Activated naive CD8-positive, alpha-beta T cell treated with anti-CD3 and anti-CD28 coated beads, Interleukin-2, amount 10 ng/mL, durations not matched to agents 7 days and 5 days (primary cell): Measurements from ENCODE around the gene C1QL2. TPM values are rescaled to one million over a fixed set of nuclear protein-coding genes. Genes with fewer than 3 reads are reported as not detected.

ENCODE experiments used
- ATAC-seq: fragments of 150-1000 bp; cut with Tn5 transposase; one replicate; pipeline ENCODE4 v1.10.0; 2021; ENCODE audit warnings: low read depth, moderate library complexity
- POLR2A ChIA-PET: fragments of 350-600 bp; sonication (Branson Sonifier 250); formaldehyde crosslinking; loops from one replicate; lab custom pipeline; 2021; ENCODE audit warnings: antibody characterized with exemption; lab: Charles Lee
- DNase-seq: peaks from one replicate; pipeline ENCODE4 v3.0.0; 2021
- H3K27ac Mint-ChIP-seq: one replicate; pipeline ENCODE4 v1.8.0; 2022; ENCODE audit warnings: mild to moderate bottlenecking, mixed read lengths
- H3K27me3 Mint-ChIP-seq: one replicate; pipeline ENCODE4 v1.8.0; 2022; ENCODE audit warnings: mild to moderate bottlenecking, moderate library complexity, mixed read lengths
- H3K36me3 Mint-ChIP-seq: one replicate; pipeline ENCODE4 v1.8.0; 2021; ENCODE audit warnings: mild to moderate bottlenecking, mixed read lengths
- H3K4me1 Mint-ChIP-seq: one replicate; pipeline ENCODE4 v1.8.0; 2021; ENCODE audit warnings: mixed read lengths
- H3K4me3 Mint-ChIP-seq: one replicate; pipeline ENCODE4 v1.8.0; 2022; ENCODE audit warnings: mild to moderate bottlenecking, moderate library complexity, mixed read lengths
- H3K9me3 Mint-ChIP-seq: one replicate; pipeline ENCODE4 v1.8.0; 2021; ENCODE audit warnings: mixed read lengths
- total RNA-seq, 2 experiments: library from RNA; stranded (reverse); gene quantifications; one replicate each; pipeline ENCODE4 v1.2.3, GENCODE V29; 2021

C1QL2 gene
- total RNA-seq = not detected

DNA sequence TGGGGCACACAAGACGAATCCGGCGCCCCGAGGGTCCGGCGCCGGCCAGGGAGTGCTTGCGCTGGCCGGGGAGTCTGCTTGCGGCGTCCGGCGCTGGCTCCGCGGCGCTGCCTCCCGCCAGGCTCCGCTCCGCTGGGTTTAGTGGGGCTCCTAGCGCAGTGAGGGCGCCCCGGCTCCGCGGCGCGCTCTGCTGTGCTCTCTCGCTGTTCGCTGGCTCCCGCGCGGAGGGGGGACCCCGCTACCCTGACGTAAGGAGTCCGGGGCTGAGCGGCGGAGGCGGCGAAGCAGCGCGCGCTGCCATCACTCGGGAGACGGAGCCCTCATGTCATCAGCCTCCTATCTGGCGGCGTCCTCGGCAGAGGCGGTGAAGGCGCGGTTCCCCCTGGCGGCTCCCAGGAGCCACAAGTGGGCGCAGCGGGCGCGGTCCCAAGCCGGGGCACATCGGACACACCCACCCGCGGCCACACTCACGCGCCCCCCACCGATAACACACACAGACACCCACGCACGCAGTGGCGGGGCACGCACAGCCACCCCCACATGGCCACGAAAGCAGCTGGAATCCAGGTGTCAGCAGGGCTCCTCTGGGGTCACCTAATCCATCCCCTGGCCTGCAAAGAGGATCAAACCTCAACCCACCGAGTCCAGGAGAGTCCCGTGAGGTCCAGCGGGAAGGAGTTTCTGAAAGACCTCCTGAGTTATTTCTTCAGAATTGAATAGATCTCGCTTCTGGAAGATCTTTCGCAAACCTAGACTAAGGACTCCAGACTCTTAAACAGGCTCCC lies at the start of gene C1QL2:
C1QL2 (minus strand) TSS at position 189 of the 785 bp plus-strand sequence. CDS start 482 bp downstream, outside the sequence.
- H3K27ac Mint-ChIP-seq = no peak within 1 kb of the TSS
- H3K4me3 Mint-ChIP-seq = no peak within 1 kb of the TSS
- POLR2A ChIA-PET = no interaction called here
- no peaks in the 10 kb centered on the region for H3K36me3 Mint-ChIP-seq
- H3K9me3 Mint-ChIP-seq = no peaks in the 10 kb centered on the region
- DNase-seq (no peak), ATAC-seq (no peak)
- H3K4me1 Mint-ChIP-seq = peaks cover 1% of the 10 kb centered on the region
- H3K27me3 Mint-ChIP-seq = peaks cover 60% of the 10 kb centered on the region

DNA sequence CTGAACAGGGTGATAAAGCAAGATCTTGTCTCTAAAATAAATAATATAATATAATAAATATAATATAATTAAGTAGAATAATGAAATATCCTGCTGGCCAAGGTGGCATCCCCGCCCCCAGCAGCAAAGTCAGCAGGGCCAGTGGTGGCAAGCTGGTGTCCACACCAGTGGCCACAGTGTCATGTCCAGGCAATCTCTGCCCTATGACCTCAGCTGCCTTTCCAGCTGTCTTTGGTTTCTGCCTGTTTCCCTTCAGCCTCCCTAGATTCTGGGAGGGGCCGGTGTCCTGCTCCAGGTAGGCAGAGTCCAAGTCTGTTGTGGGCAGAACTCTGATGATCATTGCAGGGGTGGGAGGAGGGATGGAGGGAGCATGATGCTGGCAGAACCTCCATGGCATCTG lies 48.9 kb upstream of the C1QL2 start:
- Mint-ChIP-seq H3K4me1 (peaks cover 2% of the 10 kb centered on the region), H3K4me3 (no peak overlapping the region), H3K36me3 (no peaks in the 10 kb centered on the region), H3K27me3 (no peaks in the 10 kb centered on the region), H3K9me3 (no peaks in the 10 kb centered on the region), H3K27ac (no peak overlapping the region)
- ATAC-seq (no peak), DNase-seq (no peak)
- POLR2A ChIA-PET = no interaction called here

DNA sequence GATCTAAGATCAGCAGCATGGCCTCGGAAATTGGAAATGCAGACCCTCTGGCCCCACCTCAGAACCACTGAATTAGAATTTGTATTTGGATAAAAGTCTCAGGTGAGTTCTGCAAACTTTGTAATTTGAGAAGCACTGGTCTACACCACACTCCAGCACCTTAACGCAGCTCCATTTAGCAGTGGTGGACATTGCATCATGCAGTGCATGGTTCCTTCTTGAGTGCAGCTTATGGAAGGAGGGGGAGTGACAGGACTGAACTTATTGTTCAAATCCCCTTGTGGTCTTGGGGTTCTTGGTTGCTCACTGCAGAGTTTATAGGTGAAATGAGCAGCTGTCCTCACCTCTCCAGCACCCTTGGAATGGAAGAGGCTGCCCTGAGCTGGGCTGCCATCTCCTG lies 47.6 kb upstream of the C1QL2 start:
- Mint-ChIP-seq H3K27me3 (no peaks in the 10 kb centered on the region), H3K4me1 (peaks cover 2% of the 10 kb centered on the region), H3K9me3 (no peaks in the 10 kb centered on the region), H3K4me3 (no peak overlapping the region), H3K27ac (no peak overlapping the region), H3K36me3 (no peaks in the 10 kb centered on the region)
- POLR2A ChIA-PET = no interaction called here
- DNase-seq (no peak), ATAC-seq (no peak)

GRCh38 chr2:119205001-119205706 lies 46.6 kb upstream of the C1QL2 start:
- DNase-seq (no peak), ATAC-seq (no peak)
- Mint-ChIP-seq H3K36me3 (no peaks in the 10 kb centered on the region), H3K4me3 (no peak overlapping the region), H3K27ac (no peak overlapping the region), H3K4me1 (peaks cover 2% of the 10 kb centered on the region), H3K27me3 (no peaks in the 10 kb centered on the region), H3K9me3 (no peaks in the 10 kb centered on the region)
- POLR2A ChIA-PET = no interaction called here

DNA sequence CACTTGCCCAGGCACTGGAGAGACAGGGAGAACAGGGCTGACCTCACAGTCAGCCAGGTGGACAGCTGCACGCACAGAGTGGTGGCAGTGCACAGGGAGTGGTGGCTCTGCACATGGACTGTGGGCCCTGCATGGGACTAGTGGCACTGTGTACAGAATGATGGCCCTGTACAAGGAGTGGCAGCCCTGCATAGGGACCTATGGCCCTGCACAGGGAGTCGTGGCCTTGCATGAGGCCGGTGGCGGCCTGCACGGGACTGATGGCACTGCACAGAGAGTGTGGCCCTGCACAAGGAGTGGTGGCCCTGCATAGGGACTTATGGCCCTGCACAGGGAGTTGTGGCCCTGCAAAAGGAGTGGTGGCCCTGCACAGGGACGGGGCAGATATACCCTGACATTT lies 46.0 kb upstream of the C1QL2 start:
- POLR2A ChIA-PET = no interaction called here
- Mint-ChIP-seq H3K4me3 (no peak overlapping the region), H3K36me3 (no peaks in the 10 kb centered on the region), H3K27me3 (no peaks in the 10 kb centered on the region), H3K27ac (no peak overlapping the region), H3K4me1 (peaks cover 2% of the 10 kb centered on the region), H3K9me3 (no peaks in the 10 kb centered on the region)
- ATAC-seq (no peak), DNase-seq (no peak)

- H3K27me3 Mint-ChIP-seq = peaks cover 4% of the 10 kb centered on the region
- no peak overlapping the region for H3K4me3 Mint-ChIP-seq
- H3K27ac Mint-ChIP-seq = no peak overlapping the region
- H3K4me1 Mint-ChIP-seq = peaks cover 2% of the 10 kb centered on the region
- ATAC-seq (no peak), DNase-seq (no peak)
- H3K9me3 Mint-ChIP-seq = no peaks in the 10 kb centered on the region
- POLR2A ChIA-PET = no interaction called here
- no peaks in the 10 kb centered on the region for H3K36me3 Mint-ChIP-seq
Observed at GRCh38 chr2:119202610-119203310, 44.2 kb upstream of the C1QL2 start.

DNA sequence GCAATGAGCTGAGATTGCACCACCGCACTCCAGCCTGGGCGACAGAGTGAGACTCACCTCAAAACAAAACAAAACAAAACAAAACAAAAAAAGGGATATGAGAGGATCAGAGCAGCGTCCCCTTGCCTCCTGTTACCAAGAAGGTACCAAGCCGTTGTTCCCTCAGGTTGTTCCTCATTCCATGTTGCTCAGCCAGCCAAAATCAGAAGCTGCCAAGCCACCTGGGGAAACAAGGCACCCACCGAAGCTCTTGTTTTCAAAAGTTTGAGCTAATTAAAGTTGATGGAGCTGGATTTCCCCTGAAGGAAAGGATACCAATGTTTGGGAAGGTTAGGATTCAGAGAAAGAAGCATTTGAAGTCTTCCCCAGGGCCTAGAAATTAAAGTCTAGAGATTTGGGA lies 43.3 kb upstream of the C1QL2 start:
- no peak for DNase-seq
- Mint-ChIP-seq H3K27me3 (peaks cover 4% of the 10 kb centered on the region), H3K9me3 (no peaks in the 10 kb centered on the region), H3K4me1 (peaks cover 2% of the 10 kb centered on the region), H3K27ac (no peak overlapping the region), H3K4me3 (no peak overlapping the region), H3K36me3 (no peaks in the 10 kb centered on the region)
- POLR2A ChIA-PET = no interaction called here
- no peak for ATAC-seq

GRCh38 chr2:119198240-119198840 lies 39.8 kb upstream of the C1QL2 start:
- DNase-seq (no peak), ATAC-seq (no peak)
- POLR2A ChIA-PET = no interaction called here
- no peak overlapping the region for H3K27ac Mint-ChIP-seq
- no peak overlapping the region for H3K4me3 Mint-ChIP-seq
- H3K9me3 Mint-ChIP-seq = no peaks in the 10 kb centered on the region
- H3K36me3 Mint-ChIP-seq = no peaks in the 10 kb centered on the region
- H3K4me1 Mint-ChIP-seq = peaks cover 2% of the 10 kb centered on the region
- peaks cover 16% of the 10 kb centered on the region for H3K27me3 Mint-ChIP-seq

- POLR2A ChIA-PET = no interaction called here
- Mint-ChIP-seq H3K9me3 (no peaks in the 10 kb centered on the region), H3K27me3 (peaks cover 17% of the 10 kb centered on the region), H3K36me3 (no peaks in the 10 kb centered on the region), H3K4me3 (no peak overlapping the region), H3K4me1 (peaks cover under 1% of the 10 kb centered on the region), H3K27ac (no peak overlapping the region)
- ATAC-seq (no peak), DNase-seq (no peak)
Observed at GRCh38 chr2:119197529-119198239, 39.1 kb upstream of the C1QL2 start.

DNA sequence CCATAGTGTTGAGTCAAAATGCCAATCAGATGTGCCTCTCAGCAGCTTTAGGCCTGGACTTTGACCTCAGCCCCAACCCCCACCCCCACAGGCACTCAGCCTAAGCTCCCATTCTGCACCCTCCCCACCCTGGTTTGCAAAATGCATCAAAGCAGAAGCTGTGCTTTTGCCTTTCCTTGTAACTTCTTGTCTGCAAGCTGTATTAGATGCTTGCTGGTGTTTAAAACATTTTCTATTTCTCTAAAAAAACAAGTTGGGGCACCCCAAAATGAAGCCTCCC lies 38.5 kb upstream of the C1QL2 start:
- Mint-ChIP-seq H3K4me1 (no peaks in the 10 kb centered on the region), H3K27ac (no peak overlapping the region), H3K27me3 (peaks cover 17% of the 10 kb centered on the region), H3K36me3 (no peaks in the 10 kb centered on the region), H3K4me3 (no peak overlapping the region), H3K9me3 (no peaks in the 10 kb centered on the region)
- ATAC-seq (no peak), DNase-seq (no peak)
- POLR2A ChIA-PET = no interaction called here

DNA sequence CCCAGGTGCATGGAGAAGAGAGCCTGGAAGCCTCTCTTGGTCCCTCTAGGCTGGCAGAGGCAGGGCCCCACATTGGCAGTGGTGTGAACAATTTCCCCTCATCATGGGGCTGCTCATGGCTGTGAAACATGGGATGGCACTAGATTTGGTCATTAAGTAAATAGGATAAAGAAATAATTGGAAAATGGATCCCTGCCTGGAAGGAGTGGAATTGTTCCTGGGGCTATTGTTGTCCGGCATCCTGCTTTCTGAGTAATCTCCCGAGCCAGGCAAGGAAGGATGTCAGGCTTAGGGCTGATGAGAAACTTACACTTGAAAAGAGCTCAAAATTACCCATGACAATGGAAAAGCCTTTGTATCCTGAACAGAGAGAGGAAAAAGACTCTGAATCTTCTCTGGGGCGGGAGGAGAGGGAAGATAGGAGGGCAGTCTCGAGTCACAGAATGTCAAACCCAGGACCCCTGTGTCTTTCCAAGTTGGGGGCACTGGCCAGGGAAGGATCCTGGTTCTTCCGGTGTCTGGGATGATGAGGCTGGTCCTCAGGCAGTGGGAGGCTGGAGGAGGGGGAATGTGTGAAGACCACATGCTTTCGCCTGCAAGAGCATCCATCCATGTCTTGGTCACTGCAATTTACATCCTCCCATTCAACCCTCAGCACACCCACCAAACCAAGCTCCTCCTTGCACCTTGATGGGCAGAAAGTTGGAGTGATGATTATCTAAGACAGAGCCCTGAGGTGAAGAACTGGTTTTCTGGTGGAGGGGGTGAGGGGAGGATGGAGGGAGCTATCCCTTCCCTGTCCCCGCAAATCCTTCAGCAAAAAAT lies 38.0 kb upstream of the C1QL2 start:
- POLR2A ChIA-PET = no interaction called here

DNA sequence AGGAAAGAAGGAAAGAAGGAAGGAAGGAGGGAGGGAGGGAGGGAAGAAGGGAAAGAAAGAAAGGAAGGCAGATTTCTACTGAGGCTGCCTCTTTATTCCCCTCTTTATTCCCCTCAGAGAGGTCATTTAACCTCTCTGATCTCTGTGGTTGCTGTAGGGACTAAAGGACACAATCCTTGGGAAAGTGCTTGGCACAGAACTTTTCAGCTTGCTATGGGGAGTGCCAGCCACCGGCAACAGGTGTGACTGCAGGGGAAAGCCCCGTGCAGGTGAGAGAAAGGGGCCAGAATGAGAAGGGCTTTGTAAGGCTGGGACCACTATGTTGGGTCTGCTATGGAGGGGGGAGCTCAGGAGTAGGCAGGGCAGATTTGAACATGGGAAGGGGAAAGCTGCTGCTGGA lies 37.3 kb upstream of the C1QL2 start:
- POLR2A ChIA-PET = no interaction called here
- Mint-ChIP-seq H3K9me3 (no peaks in the 10 kb centered on the region), H3K27me3 (peaks cover 17% of the 10 kb centered on the region)

More for the DNA sequence above, 38.0 kb upstream of the C1QL2 start:
- no peaks in the 10 kb centered on the region for H3K4me1 Mint-ChIP-seq
- no peak for ATAC-seq
- H3K36me3 Mint-ChIP-seq = no peaks in the 10 kb centered on the region
- H3K4me3 Mint-ChIP-seq = no peak overlapping the region
- H3K9me3 Mint-ChIP-seq = no peaks in the 10 kb centered on the region
- no peak overlapping the region for H3K27ac Mint-ChIP-seq
- DNase-seq = no peak
- peaks cover 17% of the 10 kb centered on the region for H3K27me3 Mint-ChIP-seq

More for the DNA sequence above, 37.3 kb upstream of the C1QL2 start:
- Mint-ChIP-seq H3K36me3 (no peaks in the 10 kb centered on the region), H3K4me1 (no peaks in the 10 kb centered on the region), H3K27ac (no peak overlapping the region), H3K4me3 (no peak overlapping the region)
- DNase-seq (no peak), ATAC-seq (no peak)
